ENCODE results near the gene RALGDS. TPM values are rescaled to one million over a fixed set of nuclear protein-coding genes. Genes with fewer than 3 reads are reported as not detected.

The RALGDS gene
- total RNA-seq, 1 donor from 2014 or later, result 33.1 TPM

DNA sequence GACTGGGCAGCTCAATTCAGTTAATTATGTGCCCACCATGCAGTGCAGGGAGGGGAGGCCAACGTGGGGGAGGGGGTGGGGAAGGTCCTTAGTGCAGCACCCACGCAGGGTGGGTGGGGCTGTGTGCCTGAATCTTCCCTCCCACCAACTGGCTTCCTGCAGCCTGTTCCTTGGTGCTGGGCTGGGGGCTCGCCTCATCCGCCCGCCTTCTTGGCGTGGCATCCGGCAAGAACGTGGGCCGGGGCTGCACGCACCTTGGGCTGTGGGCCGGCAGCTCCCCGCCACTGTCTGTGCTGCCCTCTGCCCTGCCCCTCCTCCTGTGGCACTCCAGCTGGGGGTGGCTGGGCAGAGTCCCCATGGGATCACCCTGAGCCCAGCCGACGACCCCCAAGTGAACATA, 19.6 kb upstream of the RALGDS start:
- no peak for ATAC-seq
- intact Hi-C loops (cut with micrococcal nuclease), result loop anchor here (10.0 kb wide), 1 partner anchor 106 kb away; the partner anchor contains the start of gene GTF3C5
- no peak for DNase-seq

DNA sequence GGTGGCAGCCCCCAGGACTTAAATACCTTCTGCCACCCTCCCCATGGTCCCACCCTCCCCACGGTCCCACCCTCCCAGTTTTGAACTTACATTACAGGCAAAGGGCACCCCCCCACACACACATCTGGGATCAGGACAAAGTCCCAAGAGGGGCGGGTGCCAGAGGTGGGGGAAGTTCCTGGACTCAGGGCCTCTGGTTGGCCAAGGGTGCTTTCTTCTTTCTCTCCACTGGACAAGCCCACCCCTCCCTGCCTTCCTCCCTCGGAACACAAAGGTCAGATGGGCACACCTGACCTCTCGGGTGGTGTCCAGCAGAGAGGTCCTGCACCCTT, 19.1 kb upstream of the RALGDS start:
- intact Hi-C loops (cut with micrococcal nuclease), result loop anchor here (10.0 kb wide), 1 partner anchor 105 kb away; the partner anchor contains the start of gene GTF3C5
- ATAC-seq (no peak), DNase-seq (no peak)

DNA sequence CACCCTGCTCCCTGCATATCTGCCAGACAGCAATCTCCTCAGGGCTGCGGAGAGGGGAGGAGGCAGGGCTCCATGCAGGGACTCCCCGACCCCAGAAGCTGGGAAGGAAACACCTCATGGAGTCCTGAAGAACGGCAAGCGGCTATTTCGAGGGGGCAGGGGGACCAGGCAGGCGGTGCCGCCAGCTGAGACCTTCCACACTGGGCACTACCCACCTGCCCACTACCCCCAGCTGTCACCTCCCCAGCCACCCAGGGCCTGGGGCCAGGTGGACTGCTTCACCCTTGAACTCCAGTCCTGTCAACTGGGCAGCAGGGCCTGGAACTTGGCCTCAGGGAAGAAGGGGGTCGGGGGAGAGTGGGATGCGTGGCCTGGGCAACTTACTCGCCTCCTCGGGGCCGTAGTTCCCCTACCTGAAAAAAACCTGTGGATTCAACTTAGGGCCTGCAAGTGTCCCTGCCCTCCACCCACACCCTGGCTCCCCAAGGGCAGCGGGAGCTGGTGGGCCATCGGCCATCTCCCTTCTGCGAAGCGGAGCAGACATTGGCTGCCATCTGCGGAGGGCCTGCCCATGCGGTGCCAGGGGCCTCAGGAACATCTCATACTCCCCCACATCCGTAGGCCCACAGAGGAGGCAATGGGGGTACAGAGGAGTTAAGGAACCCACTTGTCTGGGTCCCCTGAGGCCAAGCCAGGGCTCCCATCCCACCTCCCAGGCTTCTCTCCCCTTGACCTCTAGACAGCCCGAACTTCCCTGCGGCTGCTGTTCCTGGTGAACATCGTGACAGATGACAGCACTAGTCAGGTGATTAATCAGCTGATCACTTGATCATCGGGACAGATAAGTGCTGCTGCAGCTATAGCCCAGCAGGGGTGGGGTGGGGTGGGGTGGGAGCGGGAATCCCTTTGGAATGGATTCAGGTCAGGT, 18.5 kb upstream of the RALGDS start:
- ATAC-seq, result no peak
- intact Hi-C loops (cut with micrococcal nuclease), result loop anchor here (10.0 kb wide), 1 partner anchor 105 kb away; the partner anchor contains the start of gene GTF3C5

DNA sequence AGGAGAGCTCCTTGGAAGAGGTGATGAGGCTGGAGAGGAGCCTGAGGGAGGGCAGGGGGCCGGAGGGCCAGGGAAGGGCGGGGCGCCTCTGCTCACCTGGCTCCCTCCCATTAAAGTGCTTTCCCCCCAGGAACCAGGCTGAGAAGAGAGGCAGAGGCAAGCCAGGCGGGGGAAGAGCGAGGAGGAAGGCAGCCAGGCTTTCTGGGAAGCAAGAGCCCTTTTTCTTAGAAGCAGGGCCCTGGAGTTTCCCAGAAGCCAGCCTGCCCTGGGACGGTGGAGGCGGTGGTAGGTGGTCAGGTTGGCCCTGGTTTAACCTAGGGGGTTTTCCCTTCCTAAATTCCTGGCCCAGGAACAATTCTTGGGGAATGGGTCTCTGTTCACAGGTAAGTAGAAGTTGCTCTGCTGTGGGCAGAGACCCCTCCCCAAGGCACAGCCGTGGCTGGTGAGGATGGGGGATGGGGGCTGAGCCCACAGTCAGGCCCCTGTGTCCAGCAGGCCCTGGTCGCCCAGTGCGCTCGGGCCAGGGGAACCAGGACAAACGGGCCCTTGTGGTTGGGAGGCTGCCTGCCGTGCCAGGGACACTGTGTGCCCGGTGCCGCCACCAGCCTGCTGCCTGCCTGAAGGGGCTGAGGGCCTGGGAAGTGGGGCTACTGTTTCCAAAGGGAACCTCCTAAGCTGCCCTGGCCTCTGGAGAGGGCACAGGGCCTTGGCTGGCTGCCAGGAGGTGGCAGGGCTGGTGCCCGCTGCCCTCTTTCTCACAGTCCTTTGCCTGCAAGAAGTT, 16.6 kb upstream of the RALGDS start:
- ATAC-seq (peak; percentile 42), DNase-seq (peak; percentile 84)
- intact Hi-C loops (cut with micrococcal nuclease), result no loop called here

More for the DNA sequence above, 18.5 kb upstream of the RALGDS start:
- DNase-seq, result no peak

- ATAC-seq, result peak; percentile 37
- DNase-seq, result peak; percentile 80
- intact Hi-C loops (cut with micrococcal nuclease), result no loop called here
Observed at GRCh38 chr9:133135146-133135745, 14.2 kb upstream of the RALGDS start.

DNA sequence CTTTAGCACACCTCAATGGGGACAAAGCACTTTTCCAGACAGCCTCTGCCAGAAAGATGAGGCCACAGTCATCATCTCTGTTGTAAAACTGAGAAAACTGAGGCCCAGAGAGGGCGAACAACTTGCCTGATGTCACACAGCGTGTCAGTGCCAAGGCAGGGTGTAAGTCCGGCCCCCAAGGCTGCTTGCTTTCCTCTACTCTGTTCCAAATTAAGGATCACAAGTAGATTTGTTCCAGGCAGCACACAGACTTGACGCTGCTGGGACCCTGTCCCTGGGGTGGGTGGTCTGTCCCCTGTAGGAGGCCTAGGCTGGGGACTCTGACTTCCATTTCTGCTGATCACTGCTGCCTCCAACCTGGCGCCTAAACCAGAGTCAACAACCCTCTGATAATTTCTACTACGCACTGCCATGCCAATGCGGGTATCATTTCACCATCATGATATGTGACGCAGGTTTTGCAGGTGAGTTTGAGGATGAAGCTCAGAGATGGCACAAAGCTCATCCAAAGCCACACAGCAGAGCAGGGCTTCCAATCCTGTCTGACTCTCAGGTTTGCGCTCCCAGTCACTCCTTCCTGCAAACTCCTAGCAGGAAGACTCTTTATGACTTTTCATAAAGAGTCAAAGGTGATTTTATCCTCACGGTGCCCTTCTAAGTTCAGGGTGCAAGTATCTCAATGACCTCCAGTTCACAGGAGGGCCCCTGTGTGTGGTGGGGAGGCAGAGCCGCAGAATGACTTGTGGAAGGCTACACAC, 13.5 kb upstream of the RALGDS start:
- intact Hi-C loops (cut with micrococcal nuclease), result no loop called here
- ATAC-seq (no peak), DNase-seq (no peak)

GRCh38 chr9:133133681-133134387, 12.8 kb upstream of the RALGDS start:
- intact Hi-C loops (cut with micrococcal nuclease), result no loop called here
- DNase-seq (peak; percentile 90), ATAC-seq (peak; percentile 87)

DNA sequence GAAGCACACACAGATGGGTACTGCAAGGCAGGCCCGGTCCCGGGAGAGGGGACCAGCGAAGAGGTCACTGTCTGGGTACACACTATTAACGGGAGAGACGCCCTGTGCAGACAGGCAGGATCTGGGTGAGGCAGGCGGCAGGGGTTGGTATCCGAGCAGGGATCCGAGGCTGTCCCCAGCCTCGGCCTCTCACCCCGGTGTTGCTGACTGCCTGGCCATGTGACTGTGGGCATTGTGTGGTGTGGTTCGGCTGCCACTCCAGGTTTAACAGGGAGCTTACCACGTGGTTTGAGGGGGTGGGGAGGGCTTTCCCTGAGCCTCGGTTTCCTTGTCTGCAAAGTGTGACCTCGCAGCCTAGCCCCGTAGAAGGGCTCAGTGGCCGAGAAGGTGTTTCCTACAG, 11.1 kb upstream of the RALGDS start:
- ATAC-seq (no peak), DNase-seq (no peak)
- intact Hi-C loops (cut with micrococcal nuclease), result no loop called here

GRCh38 chr9:133131506-133131905, 10.5 kb upstream of the RALGDS start:
- ATAC-seq (no peak), DNase-seq (no peak)
- intact Hi-C loops (cut with micrococcal nuclease), result no loop called here

DNA sequence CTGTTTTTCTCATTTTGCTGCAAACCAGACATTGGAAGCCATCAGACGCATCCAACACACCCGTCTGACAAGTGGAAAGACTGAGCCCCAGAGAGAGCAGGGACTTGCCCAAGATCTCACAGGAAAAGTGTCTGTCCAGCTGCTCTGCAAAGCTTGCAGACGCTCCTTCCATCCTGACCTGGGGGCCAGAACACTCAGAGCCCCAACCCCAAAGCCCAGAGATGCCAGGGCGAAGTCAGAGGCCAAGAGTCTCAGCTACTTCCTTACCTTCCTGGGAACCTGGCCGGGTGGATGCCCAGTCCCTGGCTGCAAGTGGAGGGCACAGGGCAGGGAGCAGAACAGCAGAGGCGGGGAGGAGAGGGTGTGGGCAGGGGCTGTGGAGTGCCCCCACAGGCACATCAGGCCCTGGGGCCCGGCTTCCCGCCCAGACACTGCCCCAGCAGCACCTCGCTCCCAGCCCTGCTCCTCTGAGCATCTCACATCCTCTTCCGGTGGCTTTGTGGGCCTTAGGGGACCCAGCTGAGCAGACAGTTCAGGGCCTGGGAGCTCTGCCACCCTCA, 9.7 kb upstream of the RALGDS start:
- no peak for DNase-seq
- ATAC-seq, result no peak
- intact Hi-C loops (cut with micrococcal nuclease), result no loop called here

DNA sequence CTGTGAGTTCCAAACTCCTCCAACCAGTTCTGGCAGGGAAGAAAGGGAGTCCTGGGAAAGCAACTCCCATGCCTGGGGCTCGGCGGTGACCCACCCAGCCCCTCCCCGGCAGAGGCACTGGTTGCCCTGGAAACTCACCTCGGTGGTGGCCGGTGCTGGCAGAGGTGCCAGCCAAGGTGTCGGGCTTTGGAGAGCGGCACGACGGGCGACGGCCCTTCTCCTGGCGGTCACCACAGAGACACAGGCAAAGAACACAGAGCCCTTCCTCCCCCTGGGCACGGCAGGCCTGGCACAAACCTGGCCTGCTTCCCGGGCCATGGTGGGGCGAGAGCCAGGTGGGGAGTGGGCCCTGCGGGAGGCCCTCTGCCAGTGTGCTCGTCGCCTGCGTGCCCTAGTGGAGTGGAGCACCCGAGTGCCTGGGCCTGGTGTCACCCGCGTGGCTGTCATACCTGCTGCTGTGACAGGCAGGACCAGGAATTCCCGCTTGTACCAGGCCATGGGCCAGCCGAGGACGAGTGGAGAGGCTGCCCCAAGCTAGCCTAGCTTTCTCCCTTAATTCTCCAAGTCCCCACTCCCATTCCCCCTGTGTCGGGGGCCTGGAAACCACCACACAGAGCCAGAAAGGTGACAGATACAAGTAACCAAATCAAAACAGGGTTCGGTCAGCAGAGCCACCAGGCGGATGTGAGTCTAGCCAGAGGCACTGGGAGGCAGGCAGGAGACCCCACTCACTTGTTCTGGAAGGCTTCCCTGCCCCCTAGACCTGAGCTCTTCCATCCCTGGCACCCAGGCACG, 8.2 kb upstream of the RALGDS start:
- DNase-seq, result peak; percentile 70
- intact Hi-C loops (cut with micrococcal nuclease), result no loop called here
- peak; percentile 3 for ATAC-seq

DNA sequence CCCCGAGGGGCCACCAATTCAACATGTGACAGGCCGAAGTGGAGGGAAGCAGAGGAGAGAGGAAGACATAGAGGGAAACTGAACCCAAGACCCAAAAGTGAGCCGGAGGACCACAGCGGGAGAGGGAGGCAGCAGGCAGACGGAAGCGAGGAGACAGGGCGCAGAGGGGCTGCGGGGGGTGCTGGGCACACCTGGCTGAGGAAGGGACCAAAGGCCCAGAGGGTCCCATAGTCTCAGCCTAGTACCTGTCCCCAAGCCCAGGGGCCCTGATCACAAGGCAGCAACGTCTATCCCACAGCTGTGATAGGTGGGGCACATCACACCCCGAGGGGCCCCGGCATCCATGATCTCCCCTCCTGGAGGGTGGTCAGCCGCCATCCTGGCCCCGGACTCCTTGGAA, 7.1 kb upstream of the RALGDS start:
- intact Hi-C loops (cut with micrococcal nuclease), result no loop called here
- DNase-seq (no peak), ATAC-seq (no peak)

DNA sequence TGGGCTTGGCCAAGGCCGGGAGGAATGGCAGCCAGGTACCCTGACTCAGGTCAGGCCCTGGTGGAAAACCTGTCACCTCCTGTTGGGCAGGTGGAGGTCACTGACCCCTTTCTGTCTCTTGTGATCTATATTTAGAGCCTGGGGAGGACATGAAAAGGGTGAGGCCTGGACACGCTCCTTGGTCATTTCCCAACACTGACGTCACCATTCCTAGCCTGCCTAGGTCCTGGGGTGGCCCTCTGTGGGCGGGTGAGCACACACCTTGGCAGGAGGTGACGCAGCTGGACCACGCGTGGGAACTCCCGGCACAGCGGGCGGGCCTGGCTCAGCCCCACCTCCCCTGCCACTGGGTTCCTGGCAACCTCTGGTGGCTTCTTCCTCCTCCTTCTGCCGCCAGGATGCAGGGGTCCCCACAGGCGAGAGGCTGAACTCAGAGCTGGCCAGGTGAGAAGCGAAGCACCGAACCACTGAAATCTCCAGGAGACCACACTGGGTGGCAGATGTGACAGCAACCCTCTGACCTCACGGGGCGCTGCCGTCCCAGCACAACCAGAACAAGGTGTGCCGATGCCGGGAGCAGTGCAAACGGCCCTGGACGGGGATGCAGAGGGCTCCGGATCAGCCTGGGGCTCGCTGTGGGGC, 6.4 kb upstream of the RALGDS start:
- intact Hi-C loops (cut with micrococcal nuclease), result no loop called here
- ATAC-seq (peak; percentile 62), DNase-seq (peak; percentile 71)

GRCh38 chr9:133126697-133127339, 5.8 kb upstream of the RALGDS start:
- DNase-seq, result no peak
- intact Hi-C loops (cut with micrococcal nuclease), result no loop called here
- ATAC-seq, result peak; percentile 3

GRCh38 chr9:133125941-133126696, 5.1 kb upstream of the RALGDS start:
- ATAC-seq (peak; percentile 18), DNase-seq (peak; percentile 67)
- intact Hi-C loops (cut with micrococcal nuclease), result no loop called here

GRCh38 chr9:133124907-133125275, 3.9 kb upstream of the RALGDS start:
- ATAC-seq (no peak), DNase-seq (no peak)
- intact Hi-C loops (cut with micrococcal nuclease), result no loop called here

Measured in left ventricle myocardium superior (tissue), 1 donor.